ENCODE data around the gene PPDPF.

PPDPF gene

DNA sequence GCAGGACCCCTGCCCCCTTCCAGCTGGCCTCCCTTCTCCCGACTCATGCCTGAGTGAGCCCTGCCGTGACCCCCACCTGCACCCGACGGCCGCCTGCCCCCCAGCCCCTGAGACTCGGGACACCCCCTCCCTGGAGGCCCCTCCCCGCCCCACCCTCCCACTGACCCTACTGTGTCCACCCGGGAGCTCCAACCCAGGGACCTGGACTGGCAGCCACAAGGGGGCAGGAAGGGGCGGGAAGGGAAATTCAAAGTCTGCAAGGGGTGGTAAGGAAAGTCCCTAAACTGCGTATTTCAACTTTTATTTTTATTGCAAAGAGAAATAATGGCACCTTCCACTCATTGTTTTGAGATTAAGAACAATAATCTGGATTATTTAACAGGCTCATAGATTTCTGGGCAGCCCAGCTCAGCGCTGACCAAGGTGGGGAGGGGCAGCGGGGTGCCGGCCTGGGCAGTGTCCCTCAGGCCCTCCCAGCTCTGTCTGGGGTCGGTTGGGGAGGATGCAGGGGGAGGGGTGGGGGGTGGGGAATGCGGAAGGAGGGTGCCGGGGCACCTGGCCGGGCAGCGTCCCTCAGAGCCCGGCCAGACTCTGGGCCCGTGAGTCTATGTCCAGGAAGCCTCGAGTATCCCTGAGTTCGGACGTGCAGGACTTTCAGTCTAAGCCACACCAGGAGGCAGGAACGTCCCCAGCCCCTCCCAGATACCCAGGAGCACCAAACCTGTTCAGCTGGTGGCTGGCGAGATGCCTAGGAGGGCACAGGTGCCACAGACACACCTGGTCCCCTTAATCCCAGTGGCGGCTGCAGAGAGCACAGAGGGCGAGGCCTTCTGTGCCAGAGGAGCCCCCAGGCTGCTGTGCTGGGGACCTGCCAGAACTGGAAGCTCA, 17.9 kb downstream of the PPDPF start:
- DNase-seq (ENCODE audit: low spot score), result peak; percentile 73

DNA sequence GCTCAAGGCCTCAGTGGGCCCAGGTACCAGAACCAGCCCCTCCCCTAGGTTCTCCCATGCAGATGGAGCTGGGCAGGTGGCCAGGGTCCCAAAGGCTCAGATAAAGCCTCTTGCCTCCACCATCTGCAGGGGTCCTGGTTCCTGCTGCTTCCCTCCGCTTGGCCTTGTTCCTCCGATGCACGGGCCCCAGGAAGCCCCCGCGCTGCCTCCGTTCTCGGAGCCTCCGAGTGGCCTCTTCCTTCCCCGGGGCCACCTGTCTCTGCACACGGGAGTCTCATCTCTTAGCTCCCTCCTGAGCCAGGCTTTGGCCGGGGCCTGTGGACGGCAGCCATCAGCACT, 18.5 kb downstream of the PPDPF start:
- no peak for DNase-seq (ENCODE audit: low spot score)

DNA sequence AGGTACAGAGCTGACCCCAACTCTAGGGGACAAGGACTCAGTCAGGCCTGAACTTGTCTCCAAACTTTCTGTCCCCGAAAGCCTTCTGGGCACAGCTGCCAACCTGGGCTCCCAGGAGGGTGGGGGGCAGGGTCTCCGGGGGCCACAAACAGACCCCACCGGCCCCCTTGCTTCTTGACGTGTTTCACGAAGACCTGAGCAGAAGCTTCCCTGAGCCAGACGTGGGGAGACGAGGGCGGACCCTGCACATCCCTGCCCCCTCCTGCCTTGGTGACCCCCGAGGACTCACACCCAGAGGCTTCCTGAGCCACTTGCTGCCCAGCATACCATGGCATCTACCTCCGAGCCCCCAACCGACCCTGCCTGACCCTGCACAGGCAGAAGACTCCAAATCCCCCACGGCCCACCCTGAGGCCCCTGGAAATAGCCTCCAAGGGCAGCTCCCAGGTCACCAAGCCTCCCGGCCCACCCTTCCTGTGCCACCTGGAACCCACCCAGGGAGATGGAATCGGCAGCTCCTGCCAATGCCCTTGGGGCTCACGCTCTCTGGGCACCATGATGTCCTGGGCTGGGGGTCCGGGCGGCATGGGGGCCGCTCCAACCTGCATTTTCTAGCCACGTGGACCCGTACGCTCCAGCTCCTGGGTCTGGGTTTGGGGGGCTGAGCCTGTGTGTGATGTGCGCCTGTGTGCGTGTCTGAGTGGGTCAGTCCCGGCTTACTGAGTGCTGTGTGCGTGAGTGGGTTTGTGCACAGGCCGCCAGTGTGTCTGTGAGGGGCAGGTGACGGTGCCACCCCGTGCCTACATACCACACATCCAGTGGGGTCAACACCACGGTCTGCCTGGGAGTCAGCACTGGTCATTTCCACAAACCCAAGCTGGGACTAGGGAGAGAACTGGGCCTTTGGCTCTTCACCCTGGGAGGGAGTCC, 19.1 kb downstream of the PPDPF start:
- DNase-seq (ENCODE audit: low spot score), result no peak

DNA sequence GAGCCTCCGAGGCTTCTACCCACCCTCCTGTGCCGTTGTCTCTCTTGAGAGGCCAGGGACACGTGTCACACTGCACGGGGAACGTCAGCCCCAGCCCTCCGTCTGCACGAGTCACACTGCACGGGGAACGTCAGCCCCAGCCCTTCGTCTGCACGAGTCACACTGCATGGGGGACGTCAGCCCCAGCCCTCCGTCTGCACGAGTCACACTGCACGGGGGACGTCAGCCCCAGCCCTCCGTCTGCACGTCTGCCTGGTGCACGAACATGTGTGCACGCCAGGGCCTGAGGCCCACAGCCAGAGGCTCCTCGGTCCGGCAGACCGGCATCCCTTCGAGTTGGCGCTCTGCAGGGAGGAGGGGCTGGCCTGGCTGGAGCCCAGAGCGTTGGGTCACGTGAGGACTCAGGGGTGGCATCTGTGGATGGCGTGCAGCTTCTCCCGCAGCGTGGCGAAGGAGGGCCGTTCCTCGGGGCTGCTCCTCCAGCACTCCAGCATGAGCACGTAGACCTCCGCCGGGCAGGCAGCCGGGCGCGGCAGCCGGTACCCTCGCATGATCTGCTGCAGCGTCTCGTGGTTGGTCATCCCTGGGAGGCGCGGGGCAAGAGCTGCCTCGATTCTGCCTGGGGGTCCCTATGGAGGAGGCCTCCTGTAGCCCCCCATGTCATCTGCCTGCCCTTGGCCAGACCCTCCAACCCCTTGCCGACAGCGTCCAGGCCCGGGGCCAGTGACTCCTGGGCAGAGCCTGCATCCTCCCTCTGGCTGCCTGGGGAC, 20.0 kb downstream of the PPDPF start:
- peak; percentile 32 for DNase-seq (ENCODE audit: low spot score)

DNA sequence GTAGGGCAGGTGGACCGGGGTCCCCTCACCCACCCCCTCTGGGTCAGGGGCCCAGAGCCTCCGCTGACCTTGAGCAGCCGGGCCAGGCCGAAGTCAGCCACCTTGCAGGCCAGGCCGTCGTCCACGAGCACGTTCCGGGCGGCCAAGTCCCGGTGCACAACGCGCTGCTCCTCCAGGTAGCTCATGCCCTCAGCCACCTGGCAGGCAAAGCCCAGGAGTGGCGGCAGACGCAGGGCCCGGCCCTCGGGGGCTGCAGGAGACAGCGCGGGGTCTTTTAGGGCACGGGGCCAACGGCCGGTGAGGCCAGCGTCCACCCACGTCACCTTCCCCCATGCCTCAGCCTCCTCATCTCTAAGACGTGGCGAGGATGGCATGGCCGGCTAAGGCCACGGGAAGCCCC, 20.8 kb downstream of the PPDPF start:
- DNase-seq (ENCODE audit: low spot score), result no peak

DNA sequence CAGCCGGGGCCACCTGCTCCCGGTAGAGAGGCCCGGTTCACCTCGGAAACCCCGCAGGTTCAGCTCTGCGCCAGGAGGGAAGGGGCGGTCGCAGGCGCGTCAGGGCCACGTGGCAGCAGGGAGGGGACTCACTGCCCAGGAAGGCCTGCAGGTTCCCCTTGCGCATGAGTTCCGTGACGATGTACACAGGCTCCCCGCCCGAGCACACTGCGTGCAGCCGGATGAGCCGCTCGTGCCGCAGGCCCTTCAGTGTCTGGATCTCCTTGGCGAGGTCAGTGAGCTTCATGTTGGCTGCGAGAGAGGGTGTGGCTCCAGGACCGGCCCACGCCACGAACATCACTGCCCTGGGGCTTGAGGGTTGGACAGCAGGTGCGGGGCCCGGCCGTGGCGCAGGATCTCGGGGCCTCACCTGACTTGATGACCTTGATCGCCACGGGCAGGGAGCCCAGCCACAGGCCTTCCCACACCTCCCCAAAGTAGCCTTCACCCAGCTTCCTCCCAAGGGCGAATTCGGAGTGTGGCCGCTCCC, 21.5 kb downstream of the PPDPF start:
- no peak for DNase-seq (ENCODE audit: low spot score)

DNA sequence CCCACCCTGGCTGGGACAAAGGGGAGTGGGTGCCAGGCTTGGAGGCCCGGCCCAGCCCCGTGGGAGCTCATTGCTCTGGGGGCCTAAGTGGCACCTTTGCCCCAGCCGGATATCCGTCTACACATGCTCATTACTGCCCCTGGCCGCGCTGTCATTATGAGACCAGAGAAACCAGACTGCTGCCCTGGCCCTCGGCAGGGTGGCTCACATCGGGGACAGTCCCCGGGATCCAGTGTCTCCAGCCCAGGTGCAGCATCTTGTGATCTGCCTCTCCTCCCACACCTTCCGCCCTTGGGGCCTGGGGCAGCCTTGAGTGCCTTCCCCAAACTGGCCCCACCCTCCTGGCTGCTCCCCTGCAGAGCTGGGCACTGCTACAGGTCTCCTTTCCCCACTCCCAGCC, 22.1 kb downstream of the PPDPF start:
- no peak for DNase-seq (ENCODE audit: low spot score)

DNA sequence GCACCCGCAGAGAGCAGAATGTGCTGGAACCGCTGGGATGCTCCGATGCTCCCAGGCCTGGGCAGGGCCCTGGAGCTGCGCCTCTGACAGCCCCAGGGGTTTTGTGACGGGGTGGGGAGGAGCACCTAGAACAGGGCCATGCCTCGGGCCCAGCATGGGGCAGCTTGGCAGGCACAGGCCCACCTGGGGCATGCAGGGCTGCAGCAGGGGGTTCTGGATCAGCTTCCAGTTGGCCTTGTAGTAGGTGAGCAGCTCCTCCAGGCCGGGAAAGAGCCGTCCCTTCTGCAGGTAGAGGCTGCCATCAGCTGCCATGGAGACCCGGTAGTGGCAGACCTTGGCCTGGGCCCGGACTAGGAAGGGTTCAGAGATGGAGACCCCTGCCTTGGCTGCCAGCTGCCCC, 22.6 kb downstream of the PPDPF start:
- DNase-seq (ENCODE audit: low spot score), result no peak

DNA sequence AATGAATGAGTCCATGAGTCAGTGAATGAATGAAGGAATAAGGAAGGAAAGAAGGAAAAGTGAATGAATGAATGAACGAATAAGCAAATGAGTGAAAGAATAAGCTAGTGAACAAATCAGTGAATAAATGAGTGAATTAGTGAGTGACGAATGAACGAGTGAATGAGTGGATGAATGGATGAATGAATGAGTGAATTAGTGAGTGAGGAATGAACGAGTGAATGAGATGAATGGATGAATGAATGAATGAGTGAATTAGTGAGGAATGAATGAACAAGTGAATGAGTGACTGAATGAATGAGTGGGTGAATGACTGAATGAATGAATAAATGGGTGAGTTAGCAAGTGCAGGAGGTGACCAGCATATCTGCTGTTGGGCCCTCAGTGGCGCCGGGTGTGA, 23.2 kb downstream of the PPDPF start:
- no peak for DNase-seq (ENCODE audit: low spot score)

DNA sequence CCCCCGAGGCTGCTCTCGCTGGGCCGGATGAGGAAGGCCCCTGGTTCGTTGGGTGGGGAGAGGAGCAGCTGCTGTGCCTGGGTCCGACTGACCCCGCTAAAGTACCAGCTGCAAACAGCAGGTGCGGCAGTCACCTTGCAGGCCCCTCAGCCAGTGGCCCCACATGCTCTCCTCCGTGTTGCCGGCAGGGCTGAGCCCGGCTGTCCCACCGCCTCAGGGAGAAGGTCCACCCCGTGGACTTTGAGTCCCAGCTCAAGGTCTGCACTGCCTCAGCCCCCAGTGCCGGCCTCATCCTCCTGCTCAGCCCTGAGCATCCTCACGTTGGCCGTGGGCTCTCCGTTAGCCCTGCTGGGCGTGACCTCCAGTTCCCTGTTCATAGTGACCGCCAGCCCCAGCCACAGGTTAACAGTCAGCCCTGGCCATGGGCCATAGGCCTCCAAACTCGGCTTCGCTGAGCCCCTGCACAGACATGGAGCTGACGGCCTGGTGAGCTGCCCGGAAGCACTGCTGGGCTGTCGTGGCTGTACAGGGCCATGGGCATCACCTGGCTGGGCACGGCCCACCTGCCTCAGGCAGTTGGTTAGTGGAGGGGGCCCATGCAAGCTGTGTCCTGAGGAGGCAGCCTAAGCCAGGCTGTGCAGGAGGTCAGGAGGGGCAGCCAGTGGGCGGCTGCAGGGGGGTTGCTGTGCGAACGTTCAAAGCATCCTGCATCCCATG, 23.8 kb downstream of the PPDPF start:
- no peak for DNase-seq (ENCODE audit: low spot score)

DNA sequence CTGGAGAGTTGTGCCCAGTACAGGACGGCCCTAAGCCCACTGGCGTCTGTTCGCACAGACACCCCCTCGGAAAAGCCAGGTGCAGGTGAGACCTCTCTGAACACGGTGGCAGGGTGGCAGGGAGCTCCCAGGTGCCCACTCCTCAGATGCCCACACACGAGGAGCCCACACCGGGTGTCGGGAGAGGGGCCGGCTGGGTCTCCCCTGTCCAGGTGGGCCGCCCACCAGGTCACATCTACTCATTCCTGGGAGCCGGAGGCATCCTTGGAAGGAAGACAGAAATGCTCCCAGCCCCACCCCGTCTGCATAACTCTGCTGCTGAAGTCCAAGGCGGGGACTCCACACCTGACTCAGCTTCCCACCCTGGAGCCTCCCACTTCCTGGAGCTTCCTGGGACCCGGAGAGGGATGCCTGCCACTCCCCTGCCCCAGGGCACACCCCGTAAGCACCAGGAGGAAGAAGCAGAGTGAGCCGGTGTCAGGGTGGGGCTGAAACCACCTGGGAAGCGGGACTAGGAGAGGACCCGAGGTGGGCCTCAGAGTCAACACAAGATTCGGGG, 24.5 kb downstream of the PPDPF start:
- DNase-seq (ENCODE audit: low spot score), result no peak

DNA sequence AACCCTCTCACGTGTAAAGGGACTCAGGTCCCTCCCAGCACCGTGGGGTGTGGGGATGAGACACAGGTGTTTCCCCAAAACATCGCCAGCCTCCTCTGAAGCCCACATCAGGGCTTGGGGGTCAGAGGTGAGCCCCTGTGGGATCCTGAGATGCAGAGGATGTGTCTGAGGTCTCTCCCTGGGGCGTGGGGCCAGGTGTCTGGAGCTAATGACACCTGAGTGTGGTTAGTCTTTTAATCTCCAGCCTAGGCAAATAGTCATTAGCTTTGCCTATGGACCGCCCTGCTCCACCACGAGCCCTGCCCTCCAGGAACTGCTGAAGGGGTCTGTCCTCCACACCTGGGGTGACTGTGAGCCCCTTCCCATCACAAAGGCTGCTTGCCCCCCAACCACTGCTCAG, 25.2 kb downstream of the PPDPF start:
- no peak for DNase-seq (ENCODE audit: low spot score)

DNA sequence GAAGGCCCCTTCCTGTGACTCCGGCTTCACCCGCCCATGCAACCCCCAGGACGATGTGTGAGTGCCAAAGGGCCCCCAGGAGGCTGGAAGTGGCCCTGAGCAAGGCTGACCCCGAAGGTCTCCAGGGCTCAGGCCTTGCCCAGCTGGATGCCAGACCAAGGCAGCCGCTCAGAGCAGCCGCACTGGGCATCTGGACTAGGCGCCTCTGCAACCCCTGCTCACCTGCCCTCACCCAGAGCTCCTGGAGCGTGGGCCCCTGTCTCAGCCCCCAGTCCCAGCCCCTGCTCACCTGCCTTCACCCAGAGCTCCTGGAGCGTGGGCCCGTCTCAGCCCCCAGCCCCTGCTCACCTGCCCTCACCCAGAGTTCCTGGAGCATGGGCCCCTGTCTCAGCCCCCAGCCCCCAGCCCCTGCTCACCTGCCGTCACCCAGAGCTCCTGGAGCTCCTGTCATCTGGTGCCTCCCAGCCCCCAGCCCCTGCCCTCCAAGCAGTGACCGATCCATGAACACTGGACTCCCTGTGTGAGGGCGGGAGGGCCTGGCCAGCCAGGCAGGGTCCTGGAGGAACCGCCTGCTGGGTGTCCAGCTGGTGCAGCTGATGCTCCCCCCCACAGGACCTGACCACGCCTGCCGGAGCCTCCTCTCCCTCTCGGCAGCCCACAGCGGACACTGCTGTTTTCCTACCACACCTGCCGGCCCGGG, 25.8 kb downstream of the PPDPF start:
- DNase-seq (ENCODE audit: low spot score), result no peak

DNA sequence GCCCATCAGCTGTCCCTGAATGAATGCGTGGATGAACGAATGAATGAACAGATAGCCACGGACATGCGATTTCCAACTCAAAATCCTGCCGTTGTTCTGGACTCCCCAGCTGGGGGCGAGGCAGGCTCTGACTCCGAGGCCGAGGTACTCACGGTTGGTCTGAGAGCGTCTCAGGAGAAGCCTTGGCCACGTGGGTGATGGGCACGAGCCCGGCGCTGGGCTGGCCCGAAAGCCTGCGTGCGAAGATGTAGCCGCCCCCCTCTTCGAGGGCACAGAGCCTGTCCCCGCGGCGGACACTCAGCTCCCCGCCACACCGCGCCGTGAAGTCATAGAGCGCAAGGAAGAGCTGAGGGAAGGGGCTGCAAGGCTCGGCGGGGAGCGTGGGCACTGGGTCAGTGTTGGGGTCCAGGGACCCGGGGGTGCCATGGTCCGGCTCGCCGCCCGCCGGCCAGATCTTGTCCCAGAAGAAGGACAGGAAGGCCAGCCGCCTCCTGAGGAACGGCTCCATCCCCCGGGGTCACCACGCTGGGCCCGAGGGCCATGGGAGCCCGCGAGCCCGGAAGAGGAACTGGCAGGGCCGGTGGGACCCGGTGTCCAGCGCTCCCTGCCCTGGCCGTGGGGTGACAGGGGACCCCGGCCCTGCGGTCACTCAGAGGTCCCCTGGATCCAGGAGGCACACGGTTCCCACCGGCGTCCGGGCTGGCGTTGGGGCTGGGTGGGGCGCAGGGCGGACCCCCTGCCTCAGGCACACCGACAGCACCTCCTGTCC, 26.6 kb downstream of the PPDPF start:
- DNase-seq (ENCODE audit: low spot score), result no peak

DNA sequence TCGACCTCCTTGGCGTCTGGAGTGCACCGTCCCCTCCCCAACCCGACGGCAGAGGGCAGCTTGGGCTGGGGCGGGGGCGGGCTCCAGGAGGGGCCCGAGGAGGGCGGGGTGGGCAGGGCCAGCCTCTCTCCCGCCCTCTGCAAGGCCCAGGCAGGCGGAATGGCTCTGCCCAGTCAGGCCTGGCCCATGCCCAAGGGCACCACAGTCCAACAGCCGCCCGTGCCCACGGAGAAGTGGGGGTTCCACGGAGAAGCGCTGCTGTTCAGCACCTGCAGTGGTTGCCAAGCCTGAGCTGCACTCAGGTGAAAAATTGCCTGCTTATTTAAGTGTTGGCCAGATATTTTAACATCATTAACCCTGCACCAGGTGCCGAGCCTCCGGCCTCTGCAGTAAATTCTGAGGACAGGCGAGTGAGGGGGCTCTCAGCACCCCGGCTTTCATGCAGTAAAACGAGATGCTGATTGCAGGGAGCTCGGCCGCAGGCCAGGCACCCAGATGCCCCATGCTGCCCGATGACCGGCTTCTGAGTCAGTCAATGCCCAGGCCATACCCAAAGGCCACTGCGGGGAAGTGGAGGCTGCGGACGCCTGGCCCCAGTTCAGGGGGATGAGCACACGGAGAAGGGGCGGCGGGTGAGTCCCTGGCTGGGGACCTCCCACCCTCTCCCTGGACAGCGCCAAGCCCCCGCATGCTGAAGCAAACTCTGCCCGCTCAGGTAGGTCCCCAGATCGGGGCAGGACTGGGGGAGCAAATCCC, 27.3 kb downstream of the PPDPF start, which contains the start of gene SRMS:
Gene SRMS, minus strand, starts transcription at position 25 of the 756 bp plus-strand sequence. CDS start 286 bp downstream, outside the sequence.
- peak; percentile 48 for DNase-seq (ENCODE audit: low spot score)

DNA sequence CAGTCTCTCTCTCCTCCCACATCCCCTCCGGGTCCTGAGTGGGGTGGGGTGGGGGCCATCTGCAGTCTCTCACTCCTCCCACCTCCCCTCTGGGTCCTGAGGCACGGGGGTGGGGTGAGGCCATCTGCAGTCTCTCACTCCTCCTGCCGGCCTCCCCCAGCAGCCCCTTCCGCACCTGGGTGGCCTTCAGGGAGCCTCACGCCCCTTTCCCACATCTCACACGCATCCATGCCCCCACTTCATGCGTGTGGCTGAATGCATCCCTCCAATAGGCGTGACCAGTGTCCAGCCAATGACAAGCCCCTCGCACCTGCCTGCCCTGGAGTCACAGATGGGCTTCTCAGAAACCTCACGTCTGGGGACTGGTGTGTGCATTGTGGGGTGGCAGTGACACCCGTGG, 28.0 kb downstream of the PPDPF start:
- no peak for DNase-seq (ENCODE audit: low spot score)

DNA sequence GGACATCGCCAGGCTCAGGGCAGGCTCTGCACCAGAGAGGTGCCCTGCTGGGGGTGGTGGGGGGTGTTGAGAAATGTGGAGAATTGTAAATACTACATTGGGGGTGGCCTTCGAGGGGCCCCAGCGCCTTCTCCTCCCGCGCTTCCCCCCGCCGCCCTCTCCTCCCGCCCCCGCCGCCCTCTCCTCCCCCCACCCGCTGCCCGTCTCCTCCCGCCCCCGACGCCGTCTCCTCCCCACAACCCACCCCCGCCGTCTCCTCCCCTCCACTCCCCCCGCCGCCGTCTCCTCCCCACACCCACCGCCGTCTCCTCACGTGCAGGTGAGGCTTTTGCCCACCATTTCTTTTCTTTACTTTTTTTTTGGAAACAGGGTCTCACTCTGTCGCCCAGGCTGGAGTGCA, 28.5 kb downstream of the PPDPF start:
- no peak for DNase-seq (ENCODE audit: low spot score)

DNA sequence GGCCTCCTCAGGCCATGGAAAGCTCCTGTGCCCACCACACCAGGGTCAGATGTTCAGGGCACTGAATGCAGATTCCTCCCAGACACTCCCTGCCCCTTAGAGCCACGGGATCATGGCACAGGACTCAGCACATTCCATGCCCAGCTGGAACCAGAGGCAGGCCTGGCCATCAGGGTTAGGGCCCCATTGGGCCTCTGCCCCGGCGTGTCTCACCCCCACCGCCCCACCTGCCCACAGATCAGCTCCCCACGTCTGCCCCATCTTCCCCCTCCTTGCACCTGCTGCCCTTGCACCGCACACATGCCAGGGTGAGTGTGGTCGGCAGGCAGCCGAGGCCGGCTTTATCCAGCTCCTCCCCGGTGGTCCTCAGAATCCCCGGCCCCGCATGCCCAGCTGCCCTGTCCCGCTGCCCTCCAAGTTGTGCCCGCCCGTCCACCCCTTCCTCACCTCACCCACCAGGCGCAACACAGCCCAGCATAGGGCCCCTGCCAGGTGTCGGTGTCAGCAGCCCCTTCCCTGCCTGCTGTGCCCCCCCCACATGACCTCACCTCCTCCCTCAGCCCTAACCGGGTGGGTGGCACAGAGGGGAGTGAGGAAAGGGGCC, 29.2 kb downstream of the PPDPF start:
- no peak for DNase-seq (ENCODE audit: low spot score)

All from RKO (cell line).